Right lung (tissue), 5 donors: Measurements from ENCODE around the gene AACS. TPM values are rescaled to one million over a fixed set of nuclear protein-coding genes. Genes with fewer than 3 reads are reported as not detected.
"Not testable (repeated sequence)": the region's sequence is repeated elsewhere in the genome, so short reads cannot be mapped to it uniquely, and the experiment has no call there.

ENCODE experiments used
- DNase-seq, 2 donors: peaks; one replicate each; pipeline ENCODE4 v3.0.0-alpha.2; 2013
- polyA plus RNA-seq, 5 donors: library from polyadenylated mRNA; unstranded; fragments of 120-200 nt; gene quantifications; one replicate each; pipeline versions ENCODE4 v1.2.1 to v1.2.3, GENCODE V29; 2013; ENCODE audit warnings: inconsistent platforms in 1 of 5, low replicate concordance in 1 of 5; ENCODE audit not compliant: insufficient read length in 5 of 5, insufficient read depth in 1 of 5

Gene AACS
- polyA plus RNA-seq, 5 donors: 21.3 to 30.5 (median 24.6) TPM

- no peak for DNase-seq
These were observed 11.4 kb upstream of the AACS start for GRCh38 chr12:125053821-125054220.

- DNase-seq: no peak
These were observed 9.6 kb upstream of the AACS start for GRCh38 chr12:125055591-125055990.

GRCh38 chr12:125056306-125056705 is 8.9 kb upstream of the AACS start:
- no peak for DNase-seq

GRCh38 chr12:125057708-125058107 is 7.5 kb upstream of the AACS start:
- no peak for DNase-seq

- no peak for DNase-seq
These were observed 4.0 kb upstream of the AACS start for GRCh38 chr12:125061229-125061628.

GRCh38 chr12:125063522-125063921 is 1.7 kb upstream of the AACS start:
- not testable (repeated sequence) for DNase-seq

GRCh38 chr12:125064492-125064891 is 743 bp upstream of the AACS start:
- no peak for DNase-seq

- DNase-seq: no peak
These were observed 810 bp downstream of the AACS start for GRCh38 chr12:125065919-125066570.

GRCh38 chr12:125068391-125068790 is 3.2 kb downstream of the AACS start:
- DNase-seq: no peak

- no peak for DNase-seq
These were observed 4.4 kb downstream of the AACS start for GRCh38 chr12:125069616-125070015.

GRCh38 chr12:125070112-125070511 is 4.9 kb downstream of the AACS start:
- no peak for DNase-seq

GRCh38 chr12:125070661-125071390 is 5.6 kb downstream of the AACS start:
- no peak for DNase-seq

- DNase-seq: no peak
These were observed 6.2 kb downstream of the AACS start for GRCh38 chr12:125071456-125071855.

GRCh38 chr12:125072496-125072895 is 7.3 kb downstream of the AACS start:
- DNase-seq: no peak

GRCh38 chr12:125074294-125074693 is 9.1 kb downstream of the AACS start:
- not testable (repeated sequence) for DNase-seq

- no peak for DNase-seq
These were observed 10.9 kb downstream of the AACS start for GRCh38 chr12:125076103-125076502.

- no peak for DNase-seq
These were observed 13.8 kb downstream of the AACS start for GRCh38 chr12:125079084-125079483.

- no peak for DNase-seq
These were observed 14.7 kb downstream of the AACS start for GRCh38 chr12:125079648-125080645.

GRCh38 chr12:125081427-125081826 is 16.2 kb downstream of the AACS start:
- no peak for DNase-seq

GRCh38 chr12:125083072-125083471 is 17.8 kb downstream of the AACS start:
- no peak for DNase-seq

GRCh38 chr12:125088199-125088598 is 23.0 kb downstream of the AACS start:
- DNase-seq: not testable (repeated sequence)

GRCh38 chr12:125089083-125089482 is 23.8 kb downstream of the AACS start:
- DNase-seq: no peak
